ENCODE data around the gene ADAMTS2.

GRCh38 chr5:179292202-179292601 lies 53.1 kb downstream of the ADAMTS2 start:
- no peak for TF ChIP-seq FOXK2 (IDR thresholded peaks at IDR 0.05)
- no peak for TF ChIP-seq FOXM1 (IDR thresholded peaks at IDR 0.05; ENCODE audit: borderline replicate concordance)
- TF ChIP-seq NFRKB (IDR thresholded peaks at IDR 0.05), result no peak
- no peak for TF ChIP-seq SUZ12 (IDR thresholded peaks at IDR 0.05)
- no peak for TF ChIP-seq ARNT (IDR thresholded peaks at IDR 0.05)
- no peak for TF ChIP-seq TARDBP (IDR thresholded peaks at IDR 0.05)
- no peak for TF ChIP-seq PKNOX1 (IDR thresholded peaks at IDR 0.05)
